HG02943 (cell line): ENCODE data around the gene MEGF11.
"Not testable (repeated sequence)": the region's sequence is repeated elsewhere in the genome, so short reads cannot be mapped to it uniquely, and the experiment has no call there.

Experiments used
- ATAC-seq: cut with Tn5 transposase; IDR thresholded peaks from one replicate; pipeline ENCODE4 v1.9.1; 2021; ENCODE audit warnings: mild to moderate bottlenecking, low read depth, moderate library complexity; ENCODE audit not compliant: unreplicated experiment

Gene MEGF11

DNA sequence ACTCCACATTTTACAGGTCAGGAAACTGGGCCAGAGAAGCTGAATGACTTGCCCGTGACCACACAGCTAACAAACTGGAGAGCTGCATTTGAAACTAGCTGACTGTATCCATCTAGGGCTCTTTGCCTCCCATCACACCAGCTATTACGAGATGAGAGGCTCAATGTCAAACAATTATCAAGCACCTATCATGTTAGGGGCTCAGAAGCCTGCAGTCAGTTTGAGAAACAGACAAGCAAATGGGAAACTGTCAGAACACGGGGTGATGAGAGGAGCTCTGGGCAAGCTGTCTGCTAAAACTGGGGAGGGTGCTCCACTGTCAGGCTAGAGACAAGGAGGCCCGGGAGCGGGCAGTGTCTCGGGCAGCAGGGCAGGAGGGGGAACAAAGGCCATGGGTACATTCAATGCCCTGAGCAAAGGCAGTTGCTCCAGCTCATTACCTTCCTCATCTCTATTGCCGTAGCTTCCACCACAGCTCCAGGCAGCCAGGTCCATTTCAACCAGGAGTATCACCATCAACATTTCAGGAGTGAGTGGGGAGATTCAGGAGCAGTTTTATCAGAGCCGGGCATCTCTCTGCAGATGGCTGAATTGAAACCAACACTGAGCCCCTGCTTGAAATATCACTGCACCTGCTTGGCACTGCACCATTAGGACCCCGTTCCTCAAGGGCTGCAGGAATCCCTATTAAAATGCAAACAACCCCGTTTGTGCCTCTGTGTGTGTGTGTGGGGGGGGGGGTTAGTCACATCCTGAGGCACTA is 261.6 kb downstream of the MEGF11 start:
- no peak for ATAC-seq

DNA sequence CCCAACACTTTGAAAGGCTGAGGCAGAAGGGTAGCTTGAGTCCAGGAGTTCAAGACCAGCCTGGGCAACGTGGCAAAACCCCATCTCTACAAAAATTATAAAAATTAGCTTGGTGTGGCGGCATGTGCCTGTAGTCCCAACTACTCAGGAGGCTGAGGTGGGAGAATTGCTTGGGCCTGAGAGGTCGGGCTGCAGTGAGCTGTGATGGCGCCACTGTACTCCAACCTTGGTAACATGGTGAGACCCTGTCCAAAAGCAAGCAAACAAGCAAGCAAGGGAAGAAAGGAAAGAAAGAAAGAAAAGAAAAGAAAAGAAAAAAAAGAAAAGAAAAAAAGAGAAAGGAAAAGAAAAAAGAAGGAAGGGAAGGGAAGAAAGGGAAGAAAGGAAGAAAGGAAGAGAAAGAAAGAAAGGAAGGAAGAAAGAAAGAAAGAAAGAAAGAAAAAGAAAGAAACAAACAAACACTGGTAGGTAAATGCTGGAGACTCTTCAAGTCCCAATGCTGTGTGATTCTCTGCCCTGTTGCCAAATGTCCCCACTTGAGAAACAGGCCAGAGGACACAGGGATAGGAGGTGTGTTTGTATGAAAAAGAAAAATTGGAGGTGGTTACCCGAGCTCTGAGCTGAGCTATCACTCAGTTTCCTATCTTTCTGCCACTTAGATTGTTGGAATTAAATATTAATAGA is 263.1 kb downstream of the MEGF11 start:
- no peak for ATAC-seq

DNA sequence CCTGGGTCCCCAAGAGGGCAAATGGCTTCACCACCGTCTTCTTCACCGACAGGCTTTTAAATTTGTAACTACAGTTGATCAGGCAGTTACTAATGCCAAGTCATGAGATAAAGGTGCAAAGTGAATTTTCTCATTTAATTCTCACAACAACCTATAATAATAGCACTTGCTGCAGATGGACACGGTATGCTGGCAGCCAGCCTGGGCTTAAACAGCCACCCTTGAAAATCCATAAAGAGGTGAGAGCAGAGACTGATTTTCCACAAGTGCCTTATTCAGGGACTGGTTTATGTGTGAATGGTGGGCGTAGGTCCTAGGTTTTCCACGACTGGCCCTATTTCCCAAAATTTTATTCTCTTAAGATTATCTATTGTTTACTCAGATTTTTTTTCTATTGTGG is 266.4 kb downstream of the MEGF11 start:
- no peak for ATAC-seq

DNA sequence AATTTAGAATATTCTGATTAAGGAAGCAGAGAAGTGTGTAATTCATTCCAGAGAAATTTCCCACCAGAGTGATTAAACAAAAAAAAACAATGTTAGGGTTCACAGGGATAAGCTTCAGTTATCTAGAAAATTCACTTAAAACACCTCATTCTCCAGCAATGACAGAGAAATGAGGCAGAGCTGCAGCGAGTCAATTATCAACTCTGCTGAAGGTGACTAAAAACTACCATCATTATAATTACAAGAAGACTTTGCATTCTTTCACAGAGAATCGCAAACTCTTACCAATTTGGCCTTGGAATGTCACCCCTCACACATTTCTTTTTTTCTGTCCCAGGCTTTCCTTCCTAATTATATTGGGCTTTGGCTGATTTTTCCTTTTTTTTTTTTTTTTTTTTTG is 267.1 kb downstream of the MEGF11 start:
- no peak for ATAC-seq

DNA sequence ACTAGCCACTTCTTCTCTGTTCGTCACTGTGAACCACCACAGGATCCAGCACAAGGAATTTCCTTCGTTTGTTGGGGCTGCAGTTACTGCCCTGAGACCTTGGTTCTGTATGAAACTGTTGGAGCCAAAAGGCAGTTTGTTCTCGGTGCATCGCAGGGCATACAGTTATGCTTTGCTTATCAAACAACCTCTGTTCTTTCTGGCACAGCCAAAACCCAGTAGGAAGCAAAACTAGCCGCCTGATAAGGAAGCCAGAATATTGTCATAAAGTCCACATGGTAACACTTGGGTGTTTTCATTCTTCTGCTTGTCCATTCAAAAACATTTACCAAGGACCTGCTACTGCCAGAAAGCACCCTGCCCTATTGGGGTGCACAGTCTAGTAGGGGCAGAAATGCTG is 268.2 kb downstream of the MEGF11 start:
- ATAC-seq, result no peak

DNA sequence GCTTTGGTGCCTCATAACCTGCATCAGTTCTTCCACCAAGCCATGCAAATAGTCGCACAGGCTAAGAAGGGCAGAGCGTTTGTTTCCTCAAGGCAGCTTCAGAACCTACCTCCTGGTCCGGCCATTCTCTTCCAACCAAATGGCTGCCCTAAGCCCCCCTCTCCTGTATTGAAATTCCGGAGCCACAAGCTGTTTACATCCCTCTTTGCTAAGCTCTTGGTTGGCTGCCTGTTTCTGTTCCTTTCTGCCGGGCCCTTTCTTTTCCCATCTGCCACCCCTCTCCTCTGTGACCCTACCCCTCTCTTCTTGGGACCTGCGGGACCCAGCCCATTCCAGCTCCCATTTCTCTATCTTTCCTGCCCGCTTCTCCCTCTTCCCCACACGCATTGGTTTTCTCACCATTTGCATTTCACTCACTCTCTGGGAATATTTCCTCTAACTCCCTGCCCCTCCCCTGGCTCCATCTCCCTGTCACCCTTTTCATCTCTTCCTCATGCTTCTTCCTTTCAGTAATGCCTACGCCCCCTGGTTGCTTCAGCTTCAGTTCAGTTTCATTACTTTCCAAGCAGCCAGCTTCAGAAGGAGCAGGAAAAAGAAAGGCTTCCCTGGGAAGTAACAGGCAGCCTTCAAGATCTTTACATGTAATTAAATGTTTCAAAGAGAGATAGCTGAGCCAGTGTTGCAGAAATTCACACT is 270.8 kb downstream of the MEGF11 start:
- ATAC-seq, result no peak

DNA sequence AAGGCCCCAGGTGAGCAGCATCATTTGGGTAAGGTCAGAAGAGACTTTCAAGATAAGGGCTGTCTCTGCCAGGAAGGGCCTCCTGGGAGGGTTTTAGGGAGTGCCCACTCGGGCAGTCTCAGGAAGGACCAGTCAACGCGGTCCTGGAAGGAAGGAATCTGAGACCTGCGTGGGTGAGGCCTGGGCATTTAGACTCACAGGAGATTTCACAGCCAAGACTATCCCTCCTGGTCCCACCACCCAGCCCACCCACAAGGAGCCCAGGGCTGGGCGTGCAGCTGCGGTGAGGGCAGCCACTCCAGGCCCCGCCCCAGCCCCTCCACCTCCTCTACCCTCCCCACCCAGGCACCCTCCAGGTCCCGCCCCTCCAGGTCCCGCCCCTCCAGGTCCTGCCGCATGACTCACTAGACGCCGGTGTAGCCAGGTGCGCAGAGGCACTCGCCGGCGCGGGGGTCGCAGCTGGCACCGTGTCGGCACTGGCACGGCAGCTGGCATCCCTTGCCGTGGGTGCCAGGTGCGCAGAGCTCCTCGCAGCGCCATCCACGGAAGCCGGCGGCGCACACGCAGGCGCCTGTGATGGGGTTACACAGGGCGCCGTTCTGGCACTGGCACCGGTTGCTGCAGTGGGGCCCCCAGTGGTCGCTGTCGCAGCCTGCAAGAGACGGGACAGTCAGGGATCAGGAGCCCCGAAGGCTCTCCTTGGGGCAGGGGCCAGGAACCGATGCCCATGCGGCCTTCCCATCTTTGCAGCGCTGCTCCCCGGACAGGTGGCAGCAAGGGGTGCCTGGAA is 271.5 kb downstream of the MEGF11 start:
- ATAC-seq, result no peak

DNA sequence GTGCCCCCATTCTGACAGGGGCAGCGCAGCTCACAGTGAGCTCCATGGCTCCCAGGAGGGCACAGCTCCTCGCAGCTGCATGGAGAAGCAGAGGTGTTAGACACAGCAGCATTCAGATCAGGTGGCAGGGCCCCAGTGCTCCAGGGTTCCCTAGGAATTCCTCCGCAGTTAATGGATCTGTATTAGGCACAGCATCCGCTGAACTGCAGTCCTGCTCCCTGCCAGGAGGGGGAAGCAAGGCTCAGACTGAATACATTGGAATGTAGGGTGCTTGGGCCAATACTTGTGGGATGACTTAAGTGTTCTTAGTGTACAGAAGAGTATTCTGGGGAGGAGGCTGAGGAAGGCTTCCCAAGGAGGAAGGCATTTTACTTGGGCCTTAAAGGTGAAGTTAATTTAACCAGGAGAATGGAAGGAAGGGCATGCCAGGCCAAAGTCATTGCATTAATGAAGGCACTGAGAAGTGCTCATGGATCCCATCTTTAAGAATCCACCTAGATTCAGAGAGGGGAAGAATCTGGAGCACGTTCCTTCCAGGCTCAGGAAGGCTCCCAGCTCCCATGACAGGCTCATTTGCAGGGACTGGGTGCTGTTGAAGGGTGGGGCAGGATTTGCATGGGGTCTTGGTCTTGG is 272.6 kb downstream of the MEGF11 start:
- no peak for ATAC-seq

DNA sequence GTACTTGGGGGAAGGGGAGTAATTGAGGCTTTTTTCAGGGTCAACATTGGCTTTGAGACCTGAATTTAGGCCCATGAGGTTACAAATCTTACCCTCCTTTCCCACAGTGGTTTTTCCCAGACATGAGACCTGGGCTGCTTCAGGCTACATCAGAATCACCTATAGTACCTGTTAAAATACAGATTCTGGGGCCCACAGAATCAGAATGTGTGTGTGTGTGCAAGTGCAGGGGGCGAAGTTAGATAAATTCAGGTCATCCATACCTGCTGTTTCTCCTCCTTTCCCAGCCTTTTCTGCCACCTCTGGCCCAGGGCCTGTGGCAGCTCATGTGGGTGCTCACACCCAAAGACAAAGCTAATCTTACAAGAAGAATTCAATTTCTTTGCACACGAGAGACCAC is 273.7 kb downstream of the MEGF11 start:
- ATAC-seq, result no peak

DNA sequence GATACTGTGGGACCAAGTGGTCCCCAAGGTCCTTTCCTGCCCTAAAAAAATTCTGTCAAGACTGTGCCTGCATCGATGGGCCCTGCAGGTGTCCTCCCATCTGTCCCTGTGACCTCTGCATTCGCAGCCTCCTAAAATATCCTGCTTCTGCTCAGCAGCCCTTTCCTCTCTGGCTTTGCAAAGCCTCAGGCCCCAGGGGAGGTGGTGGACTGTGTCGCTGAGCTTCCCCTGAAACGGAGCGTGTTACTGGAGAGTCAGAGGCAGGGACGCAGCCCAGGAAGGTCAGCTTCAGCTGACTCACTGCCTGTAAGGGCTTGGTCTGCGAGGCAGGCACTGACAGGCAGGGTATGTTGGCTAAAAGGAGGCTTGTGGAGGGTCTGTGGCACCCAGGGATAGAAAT is 274.2 kb downstream of the MEGF11 start:
- ATAC-seq, result no peak

DNA sequence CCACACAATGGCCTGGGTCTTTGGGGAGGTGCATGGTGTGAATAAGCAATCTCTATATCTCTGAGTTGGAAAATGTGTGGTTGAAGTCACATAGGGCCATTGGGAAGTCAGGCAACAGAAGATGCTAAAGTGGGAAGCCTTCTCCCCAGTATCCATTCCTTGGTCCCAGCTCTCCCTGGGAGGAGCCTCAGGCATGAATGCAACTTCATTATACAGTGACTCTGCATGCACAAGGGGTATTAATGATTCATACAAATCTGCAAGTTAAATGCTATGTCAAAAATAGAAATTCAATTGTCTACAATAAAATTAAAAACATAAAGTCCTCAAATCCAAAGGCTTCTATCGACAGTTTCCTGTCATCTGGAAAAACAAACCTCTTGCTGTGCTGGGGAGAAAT is 275.4 kb downstream of the MEGF11 start:
- no peak for ATAC-seq

DNA sequence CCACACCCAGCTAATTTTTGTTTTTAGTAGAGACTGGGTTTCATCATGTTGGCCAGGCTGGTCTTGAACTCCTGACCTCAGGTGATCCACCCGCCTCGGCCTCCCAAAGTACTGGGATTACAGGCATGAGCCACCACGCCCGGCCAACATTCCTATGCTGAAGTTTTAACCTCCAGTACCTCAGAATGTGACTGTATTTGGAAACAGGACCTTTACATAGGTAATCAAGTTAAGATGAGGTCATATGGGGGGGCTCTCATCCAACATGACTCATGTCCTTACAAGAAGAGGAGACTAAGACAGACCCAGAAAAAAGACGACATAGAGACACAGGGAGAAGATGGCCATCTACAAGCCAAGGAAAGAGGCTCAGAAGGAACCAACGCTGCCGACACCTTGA is 277.4 kb downstream of the MEGF11 start:
- not testable (repeated sequence) for ATAC-seq

DNA sequence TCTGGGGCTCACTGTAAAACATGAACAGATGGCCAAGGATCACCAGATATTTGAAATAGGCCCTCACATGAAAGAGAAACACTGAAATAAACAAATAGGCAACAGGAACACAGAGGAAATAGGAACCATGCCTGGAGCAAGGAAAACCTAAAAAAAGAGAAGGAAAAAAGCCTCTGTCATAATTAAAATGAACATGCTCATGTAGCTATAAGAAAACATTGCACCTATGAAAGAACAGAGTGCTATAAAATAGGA is 281.9 kb downstream of the MEGF11 start:
- ATAC-seq, result no peak

DNA sequence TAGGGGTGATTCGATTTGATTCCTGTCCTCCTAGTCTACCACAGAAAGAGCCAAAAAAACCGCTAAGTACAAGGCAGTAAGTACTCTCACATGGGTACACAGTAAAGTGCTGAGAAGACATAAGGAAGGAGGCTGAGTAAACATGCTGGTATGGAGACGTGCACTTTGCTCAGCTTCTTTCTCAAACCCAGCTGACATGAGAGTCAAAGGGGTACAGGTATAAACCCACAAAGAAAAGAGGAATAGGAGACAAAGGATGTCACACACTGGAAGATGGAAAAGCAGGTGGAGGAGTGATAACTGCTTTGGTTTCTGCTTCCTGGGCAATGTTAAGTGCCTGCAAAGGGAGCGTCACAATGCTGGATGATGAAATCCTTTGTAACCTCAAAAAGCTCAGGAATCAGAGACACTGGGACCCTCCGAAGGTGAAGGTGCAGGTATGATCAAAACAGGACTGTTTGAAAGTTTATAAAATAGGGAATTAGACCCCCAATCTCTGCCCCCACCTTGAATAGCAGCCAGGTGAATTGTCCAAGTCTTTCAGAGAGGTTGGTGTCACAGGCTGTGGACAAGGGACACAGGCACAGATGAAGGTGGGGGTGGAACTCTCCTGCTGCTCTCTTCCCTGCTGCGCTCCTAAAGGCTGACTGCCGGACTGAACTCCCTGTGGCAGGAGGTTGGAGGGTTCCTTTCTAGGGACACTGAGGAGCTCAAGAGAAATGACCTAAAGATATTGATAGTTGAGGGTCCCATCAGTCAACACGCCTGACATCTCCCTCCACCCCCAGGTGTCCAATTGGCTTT is 282.4 kb downstream of the MEGF11 start:
- ATAC-seq, result no peak

DNA sequence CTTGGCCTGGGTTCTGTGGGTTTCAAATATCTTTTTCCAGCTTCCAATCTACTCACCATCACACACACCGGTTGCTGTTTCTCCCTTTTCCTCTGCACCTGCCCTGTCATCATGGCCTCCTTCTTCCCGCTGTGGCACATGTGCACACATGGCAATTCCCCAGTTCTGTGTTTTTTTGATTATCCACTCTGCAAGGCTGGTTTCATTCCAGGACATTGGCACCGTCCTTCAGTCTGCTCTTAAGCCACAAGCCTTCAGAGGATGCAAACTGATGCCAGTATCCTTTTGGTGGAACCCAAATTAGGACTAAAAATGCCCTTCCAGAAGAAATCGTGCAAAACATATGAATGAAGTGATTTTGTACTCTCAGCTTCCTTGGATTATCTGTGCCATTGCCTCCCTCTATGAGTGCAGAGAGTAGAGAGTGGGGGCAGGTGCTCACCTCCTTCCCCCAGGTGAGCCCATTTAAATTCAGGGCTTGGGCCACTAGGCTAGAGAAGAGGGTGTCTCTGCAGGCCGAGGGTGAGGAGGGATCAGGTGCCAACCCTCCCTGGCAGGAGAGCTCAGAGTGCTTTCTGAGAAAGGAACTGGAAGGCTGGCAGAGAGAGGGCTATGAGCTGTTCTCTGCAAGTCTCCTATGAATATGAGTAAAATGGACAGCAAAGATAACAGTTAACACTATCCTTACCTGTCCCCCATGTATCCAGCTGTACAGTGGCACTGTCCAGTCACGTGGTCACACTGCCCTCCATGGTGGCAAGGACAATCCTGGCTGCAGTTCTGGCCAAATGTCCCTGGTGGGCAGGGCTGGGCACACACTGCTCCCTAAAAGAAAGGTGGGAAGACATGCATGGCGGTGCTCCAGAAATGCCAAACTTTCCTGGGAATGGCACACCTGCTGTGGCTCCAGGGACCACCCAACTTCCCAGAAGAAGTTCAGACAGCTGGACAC is 283.4 kb downstream of the MEGF11 start:
- no peak for ATAC-seq

DNA sequence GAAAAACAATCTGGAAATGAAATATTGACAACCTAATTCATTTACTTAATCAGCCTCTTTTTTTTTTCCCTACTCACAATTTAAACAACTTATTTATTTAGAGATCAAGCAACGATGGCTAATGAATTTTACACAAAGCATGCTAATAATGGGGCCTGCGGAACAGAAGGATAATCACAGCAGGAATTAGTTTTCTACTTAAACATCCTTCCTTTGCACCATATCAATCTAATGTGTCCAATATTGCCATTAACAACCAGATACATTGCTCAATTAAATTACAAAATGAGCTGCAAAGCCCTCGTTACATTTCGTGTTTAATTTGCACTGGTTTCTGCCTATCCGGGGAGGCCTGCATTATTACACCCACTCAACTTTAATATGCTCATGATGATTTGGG is 285.0 kb downstream of the MEGF11 start:
- ATAC-seq, result no peak

DNA sequence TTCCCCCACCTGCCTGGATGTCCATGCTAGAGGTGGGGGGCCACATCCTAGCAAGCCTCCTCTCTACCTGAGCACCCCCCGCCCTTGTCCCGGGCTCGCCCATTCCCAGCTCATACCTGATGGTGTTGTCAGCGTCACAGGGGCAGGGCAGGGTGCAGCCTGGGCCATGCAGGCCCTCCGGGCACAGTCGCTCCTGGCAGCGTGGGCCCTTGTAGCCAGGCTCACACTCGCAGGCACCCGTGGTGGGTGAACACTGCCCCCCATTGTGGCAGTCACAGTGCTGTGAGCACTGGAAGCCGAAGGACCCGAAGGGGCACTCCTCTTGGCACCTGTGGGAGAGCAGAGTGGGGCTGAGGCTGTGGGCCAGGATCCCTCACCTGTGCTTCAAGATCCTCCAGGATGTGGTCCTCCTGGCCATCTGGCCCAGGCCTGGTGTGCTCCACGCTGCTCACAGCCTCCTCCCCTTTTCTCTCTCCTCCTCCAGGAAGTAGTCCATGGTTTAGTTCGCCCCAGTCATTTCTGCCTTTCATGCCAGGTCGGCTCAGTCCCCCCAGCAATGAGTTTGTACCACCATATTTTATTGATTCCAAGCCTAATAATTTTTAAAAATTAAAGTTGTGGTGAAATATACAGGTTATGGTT is 288.6 kb downstream of the MEGF11 start:
- no peak for ATAC-seq

DNA sequence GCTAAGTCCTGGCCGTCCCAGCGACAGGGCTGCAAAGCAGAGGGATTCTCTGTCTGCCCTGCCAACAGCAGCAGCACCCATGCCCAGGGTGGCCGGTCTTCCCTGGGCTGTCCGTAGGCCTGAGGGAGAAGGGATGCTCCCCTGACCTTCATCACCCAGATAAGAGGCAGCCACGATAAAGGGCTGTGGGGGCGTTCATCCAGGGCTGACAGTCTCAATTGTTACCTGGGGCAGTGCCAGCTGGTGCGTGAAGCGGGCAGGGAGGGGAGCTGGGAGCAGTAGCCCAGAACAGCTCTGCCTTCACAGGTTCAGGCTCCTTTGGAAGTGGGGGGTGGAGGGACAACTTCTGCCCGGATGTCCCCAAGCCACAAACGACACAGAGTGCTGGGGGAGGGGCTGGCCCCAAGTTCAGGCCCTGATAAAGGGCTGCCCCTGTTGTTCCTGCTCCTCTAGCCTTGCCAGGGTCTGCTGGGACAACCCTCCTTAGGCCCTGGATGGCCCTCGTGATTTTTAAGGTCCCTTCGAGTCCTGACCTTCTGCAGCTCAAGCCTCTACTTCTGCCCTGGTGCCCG is 289.6 kb downstream of the MEGF11 start:
- ATAC-seq, result no peak
